Ishikawa (cell line): ENCODE data around the gene RBM38.

Source experiments
- CEBPB ChIP-seq: IDR thresholded peaks from 2 replicates; pipeline ENCODE4 v1.6.1; 2012
- CREB1 ChIP-seq: IDR thresholded peaks from 2 replicates; pipeline ENCODE4 v1.6.1; 2012; ENCODE audit warnings: low read depth
- EGR1 ChIP-seq: IDR thresholded peaks from 2 replicates; pipeline ENCODE4 v1.6.1; 2012
- EP300 ChIP-seq: IDR thresholded peaks from 2 replicates; pipeline ENCODE4 v1.6.1; 2012; ENCODE audit warnings: borderline replicate concordance
- FOXM1 ChIP-seq: IDR thresholded peaks from 2 replicates; pipeline ENCODE4 v1.6.1; 2012; ENCODE audit warnings: low read depth, borderline replicate concordance
- MAX ChIP-seq: IDR thresholded peaks from 2 replicates; pipeline ENCODE4 v1.6.1; 2012
- NFIC ChIP-seq: IDR thresholded peaks from 2 replicates; pipeline ENCODE4 v1.6.1; 2012
- RAD21 ChIP-seq: IDR thresholded peaks from 2 replicates; pipeline ENCODE4 v1.6.1; 2012; ENCODE audit warnings: low read depth
- REST ChIP-seq: IDR thresholded peaks from 2 replicates; pipeline ENCODE4 v1.6.1; 2012; ENCODE audit warnings: low read depth, mild to moderate bottlenecking
- TAF1 ChIP-seq: IDR thresholded peaks from 2 replicates; pipeline ENCODE4 v1.6.1; 2012; ENCODE audit warnings: low read depth, mild to moderate bottlenecking
- TCF12 ChIP-seq: IDR thresholded peaks from 2 replicates; pipeline ENCODE4 v1.6.1; 2012; ENCODE audit warnings: low read depth
- TEAD4 ChIP-seq: IDR thresholded peaks from 2 replicates; pipeline ENCODE4 v1.6.1; 2012
- USF1 ChIP-seq: IDR thresholded peaks from 2 replicates; pipeline ENCODE4 v1.6.1; 2012
- YY1 ChIP-seq: IDR thresholded peaks from 2 replicates; pipeline ENCODE4 v1.6.1; 2012; ENCODE audit warnings: low read depth
- ZBTB7A ChIP-seq: IDR thresholded peaks from 2 replicates; pipeline ENCODE4 v1.6.1; 2012; ENCODE audit warnings: low read depth

RBM38 gene

GRCh38 chr20:57396984-57397692 lies 5.9 kb downstream of the RBM38 start:
- TF ChIP-seq MAX (no peak), FOXM1 (no peak), RAD21 (no peak), EP300 (no peak)

GRCh38 chr20:57397693-57398108 lies 6.5 kb downstream of the RBM38 start:
- no peak for TF ChIP-seq CEBPB
- TF ChIP-seq RAD21: no peak
- TF ChIP-seq USF1: no peak
- no peak for TF ChIP-seq ZBTB7A
- TF ChIP-seq EP300: no peak
- no peak for TF ChIP-seq NFIC
- no peak for TF ChIP-seq TEAD4
- no peak for TF ChIP-seq FOXM1
- TF ChIP-seq TCF12: no peak

- TF ChIP-seq TEAD4: no peak
- no peak for TF ChIP-seq RAD21
- no peak for TF ChIP-seq NFIC
- TF ChIP-seq TCF12: no peak
- no peak for TF ChIP-seq ZBTB7A
- TF ChIP-seq TAF1: no peak
- no peak for TF ChIP-seq EP300
- no peak for TF ChIP-seq EGR1
- TF ChIP-seq CEBPB: no peak
- no peak for TF ChIP-seq CREB1
- no peak for TF ChIP-seq YY1
- no peak for TF ChIP-seq USF1
- no peak for TF ChIP-seq REST
- no peak for TF ChIP-seq FOXM1
Measured at GRCh38 chr20:57398231-57398821, 7.1 kb downstream of the RBM38 start.

- TF ChIP-seq REST: no peak
- no peak for TF ChIP-seq MAX
- no peak for TF ChIP-seq TCF12
- TF ChIP-seq ZBTB7A: no peak
- no peak for TF ChIP-seq USF1
- TF ChIP-seq FOXM1: no peak
- no peak for TF ChIP-seq RAD21
- TF ChIP-seq EGR1: no peak
- TF ChIP-seq CEBPB: no peak
- TF ChIP-seq YY1: no peak
- no peak for TF ChIP-seq TAF1
- no peak for TF ChIP-seq NFIC
Measured at GRCh38 chr20:57398901-57399535, 7.8 kb downstream of the RBM38 start.

- TF ChIP-seq TAF1 (no peak), FOXM1 (no peak), YY1 (no peak), NFIC (no peak), CEBPB (no peak), MAX (no peak), EP300 (no peak), RAD21 (no peak), TEAD4 (no peak)
Measured at GRCh38 chr20:57399587-57400155, 8.5 kb downstream of the RBM38 start.
